ENCODE results near the gene LRRC25. TPM values are rescaled to one million over a fixed set of nuclear protein-coding genes. Genes with fewer than 3 reads are reported as not detected.

LRRC25 gene
- polyA plus RNA-seq, 1 donor from 2014 or later: not detected

DNA sequence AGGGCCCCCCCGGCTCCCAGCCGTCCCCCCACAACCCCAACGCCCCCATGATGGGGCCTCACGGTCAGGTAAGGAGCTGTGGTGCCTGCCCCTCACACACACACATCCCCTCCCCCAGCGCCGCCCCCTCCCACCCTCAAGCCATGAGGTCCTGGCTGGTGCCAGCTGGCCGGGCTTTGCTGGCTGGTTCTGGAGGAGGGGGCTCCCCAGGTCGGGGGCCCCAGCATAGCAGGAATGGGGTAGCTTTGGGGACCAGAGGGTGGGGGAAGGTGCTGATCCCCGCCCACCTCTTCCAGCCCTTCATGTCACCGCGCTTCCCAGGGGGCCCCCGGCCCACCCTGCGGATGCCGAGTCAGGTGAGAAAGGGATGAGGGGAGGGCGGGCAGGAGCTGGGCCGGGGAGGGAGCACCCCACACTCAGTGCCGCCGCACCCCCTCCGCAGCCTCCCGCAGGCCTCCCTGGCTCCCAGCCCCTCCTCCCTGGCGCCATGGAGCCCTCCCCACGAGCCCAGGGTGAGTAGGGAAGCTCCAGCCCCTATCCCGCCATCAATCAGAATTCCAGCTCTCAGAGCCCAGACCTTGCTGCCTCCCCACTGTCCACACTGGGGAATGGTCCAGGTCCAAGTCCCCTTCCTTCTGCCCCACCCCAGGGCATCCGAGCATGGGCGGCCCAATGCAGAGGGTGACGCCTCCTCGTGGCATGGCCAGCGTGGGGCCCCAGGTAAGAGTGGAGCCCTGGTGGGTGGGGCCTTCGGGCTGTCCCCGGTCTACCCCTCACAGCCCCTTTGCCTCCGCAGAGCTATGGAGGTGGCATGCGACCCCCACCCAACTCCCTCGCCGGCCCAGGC is 34.2 kb upstream of the LRRC25 start:
- Histone ChIP-seq H3K27ac (ENCODE audit: low read length) (no peak overlapping the region), H3F3A (ENCODE audit: insufficient read depth, low read length, poor library complexity, severe bottlenecking) (no peaks in the 10 kb centered on the region), H3K27me3 (ENCODE audit: insufficient read depth, low read depth, low read length) (no peaks in the 10 kb centered on the region), H2AFZ (ENCODE audit: low read depth, low read length) (no peak overlapping the region), H3K9ac (ENCODE audit: low read length) (no peak overlapping the region), H3K36me3 (ENCODE audit: insufficient read depth, low read length) (no peaks in the 10 kb centered on the region), H3K4me2 (ENCODE audit: low read length) (no peak overlapping the region), H3K79me2 (replicated peaks; ENCODE audit: insufficient read depth, low read length) (no peaks in the 10 kb centered on the region), H3K9me2 (ENCODE audit: insufficient read depth, low read length) (no peaks in the 10 kb centered on the region), H3K4me3 (ENCODE audit: low read length) (no peak overlapping the region), H3K9me3 (ENCODE audit: low read length) (no peaks in the 10 kb centered on the region), H4K20me1 (ENCODE audit: insufficient read depth) (no peaks in the 10 kb centered on the region)
- no peak for TF ChIP-seq SMC3 (conservative IDR thresholded peaks at IDR 0.05; ENCODE audit: poor library complexity)
- no peak for TF ChIP-seq EP300 (conservative IDR thresholded peaks at IDR 0.05; ENCODE audit: poor library complexity, severe bottlenecking)
- TF ChIP-seq, protein P1, sequence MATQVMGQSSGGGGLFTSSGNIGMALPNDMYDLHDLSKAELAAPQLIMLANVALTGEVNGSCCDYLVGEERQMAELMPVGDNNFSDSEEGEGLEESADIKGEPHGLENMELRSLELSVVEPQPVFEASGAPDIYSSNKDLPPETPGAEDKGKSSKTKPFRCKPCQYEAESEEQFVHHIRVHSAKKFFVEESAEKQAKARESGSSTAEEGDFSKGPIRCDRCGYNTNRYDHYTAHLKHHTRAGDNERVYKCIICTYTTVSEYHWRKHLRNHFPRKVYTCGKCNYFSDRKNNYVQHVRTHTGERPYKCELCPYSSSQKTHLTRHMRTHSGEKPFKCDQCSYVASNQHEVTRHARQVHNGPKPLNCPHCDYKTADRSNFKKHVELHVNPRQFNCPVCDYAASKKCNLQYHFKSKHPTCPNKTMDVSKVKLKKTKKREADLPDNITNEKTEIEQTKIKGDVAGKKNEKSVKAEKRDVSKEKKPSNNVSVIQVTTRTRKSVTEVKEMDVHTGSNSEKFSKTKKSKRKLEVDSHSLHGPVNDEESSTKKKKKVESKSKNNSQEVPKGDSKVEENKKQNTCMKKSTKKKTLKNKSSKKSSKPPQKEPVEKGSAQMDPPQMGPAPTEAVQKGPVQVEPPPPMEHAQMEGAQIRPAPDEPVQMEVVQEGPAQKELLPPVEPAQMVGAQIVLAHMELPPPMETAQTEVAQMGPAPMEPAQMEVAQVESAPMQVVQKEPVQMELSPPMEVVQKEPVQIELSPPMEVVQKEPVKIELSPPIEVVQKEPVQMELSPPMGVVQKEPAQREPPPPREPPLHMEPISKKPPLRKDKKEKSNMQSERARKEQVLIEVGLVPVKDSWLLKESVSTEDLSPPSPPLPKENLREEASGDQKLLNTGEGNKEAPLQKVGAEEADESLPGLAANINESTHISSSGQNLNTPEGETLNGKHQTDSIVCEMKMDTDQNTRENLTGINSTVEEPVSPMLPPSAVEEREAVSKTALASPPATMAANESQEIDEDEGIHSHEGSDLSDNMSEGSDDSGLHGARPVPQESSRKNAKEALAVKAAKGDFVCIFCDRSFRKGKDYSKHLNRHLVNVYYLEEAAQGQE (IDR thresholded peaks at IDR 0.05; ENCODE audit: borderline replicate concordance): no peak
- TF ChIP-seq MXI1 (conservative IDR thresholded peaks at IDR 0.05; ENCODE audit: poor library complexity, severe bottlenecking): no peak
- TF ChIP-seq, protein P2, sequence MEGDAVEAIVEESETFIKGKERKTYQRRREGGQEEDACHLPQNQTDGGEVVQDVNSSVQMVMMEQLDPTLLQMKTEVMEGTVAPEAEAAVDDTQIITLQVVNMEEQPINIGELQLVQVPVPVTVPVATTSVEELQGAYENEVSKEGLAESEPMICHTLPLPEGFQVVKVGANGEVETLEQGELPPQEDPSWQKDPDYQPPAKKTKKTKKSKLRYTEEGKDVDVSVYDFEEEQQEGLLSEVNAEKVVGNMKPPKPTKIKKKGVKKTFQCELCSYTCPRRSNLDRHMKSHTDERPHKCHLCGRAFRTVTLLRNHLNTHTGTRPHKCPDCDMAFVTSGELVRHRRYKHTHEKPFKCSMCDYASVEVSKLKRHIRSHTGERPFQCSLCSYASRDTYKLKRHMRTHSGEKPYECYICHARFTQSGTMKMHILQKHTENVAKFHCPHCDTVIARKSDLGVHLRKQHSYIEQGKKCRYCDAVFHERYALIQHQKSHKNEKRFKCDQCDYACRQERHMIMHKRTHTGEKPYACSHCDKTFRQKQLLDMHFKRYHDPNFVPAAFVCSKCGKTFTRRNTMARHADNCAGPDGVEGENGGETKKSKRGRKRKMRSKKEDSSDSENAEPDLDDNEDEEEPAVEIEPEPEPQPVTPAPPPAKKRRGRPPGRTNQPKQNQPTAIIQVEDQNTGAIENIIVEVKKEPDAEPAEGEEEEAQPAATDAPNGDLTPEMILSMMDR (IDR thresholded peaks at IDR 0.05; ENCODE audit: poor library complexity, severe bottlenecking): no peak
- TF ChIP-seq TAF1 (IDR thresholded peaks at IDR 0.05; ENCODE audit: low read depth): no peak
- no peak for TF ChIP-seq RAD21 (conservative IDR thresholded peaks at IDR 0.05)
- TF ChIP-seq EZH2 (IDR thresholded peaks at IDR 0.05; ENCODE audit: borderline replicate concordance, insufficient read depth, low read length, poor library complexity, severe bottlenecking): no peak
- TF ChIP-seq POLR2AphosphoS5 (IDR thresholded peaks at IDR 0.05): no peak

DNA sequence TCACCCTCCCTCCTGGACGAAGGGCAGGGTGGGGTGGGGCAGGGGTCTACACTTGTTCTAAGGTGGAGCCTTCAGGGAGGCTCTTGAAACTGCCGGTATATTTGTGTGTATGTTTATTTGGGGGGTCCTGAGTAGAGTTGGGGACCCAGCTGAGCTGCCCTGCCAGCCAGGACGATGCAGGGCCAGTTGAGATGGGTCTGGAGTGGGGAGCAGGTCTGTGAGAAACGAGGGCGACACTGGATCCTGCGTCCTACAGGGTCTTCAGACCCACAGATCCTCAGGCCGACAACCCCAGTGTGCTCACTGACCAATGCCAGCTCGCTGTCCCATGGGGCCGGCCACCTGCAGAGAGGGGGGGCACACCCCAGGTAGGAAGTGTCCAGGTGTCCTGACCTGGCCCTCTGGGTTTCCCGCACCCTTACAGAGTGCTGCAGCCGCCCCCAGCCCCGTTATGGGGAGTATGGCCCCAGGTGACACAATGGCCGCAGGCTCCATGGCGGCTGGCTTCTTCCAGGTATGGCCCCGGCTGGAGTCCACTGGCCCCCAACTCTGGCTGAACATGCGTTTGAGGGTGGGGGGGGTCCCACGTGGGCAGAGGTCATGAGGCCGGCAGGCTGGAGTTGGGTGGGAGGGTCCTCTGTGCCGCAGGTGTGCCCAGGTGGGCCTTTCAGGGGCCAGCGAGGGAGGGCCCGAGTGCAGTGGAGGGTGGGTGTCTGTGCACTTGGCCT is 33.2 kb upstream of the LRRC25 start:
- no peak overlapping the region for H3K4me3 ChIP-seq (ENCODE audit: low read length)
- no peak overlapping the region for H3K4me2 ChIP-seq (ENCODE audit: low read length)
- no peaks in the 10 kb centered on the region for H4K20me1 ChIP-seq (ENCODE audit: insufficient read depth)
- TF ChIP-seq, protein P1 (IDR thresholded peaks at IDR 0.05; ENCODE audit: borderline replicate concordance): no peak
- TF ChIP-seq EP300 (conservative IDR thresholded peaks at IDR 0.05; ENCODE audit: poor library complexity, severe bottlenecking) (no peak), SMC3 (conservative IDR thresholded peaks at IDR 0.05; ENCODE audit: poor library complexity) (no peak), POLR2AphosphoS5 (IDR thresholded peaks at IDR 0.05) (no peak), EZH2 (IDR thresholded peaks at IDR 0.05; ENCODE audit: borderline replicate concordance, insufficient read depth, low read length, poor library complexity, severe bottlenecking) (no peak)
- TF ChIP-seq, protein P2 (IDR thresholded peaks at IDR 0.05; ENCODE audit: poor library complexity, severe bottlenecking): no peak
- no peaks in the 10 kb centered on the region for H3K36me3 ChIP-seq (ENCODE audit: insufficient read depth, low read length)
- no peak overlapping the region for H2AFZ ChIP-seq (ENCODE audit: low read depth, low read length)
- no peaks in the 10 kb centered on the region for H3K27me3 ChIP-seq (ENCODE audit: insufficient read depth, low read depth, low read length)
- no peaks in the 10 kb centered on the region for H3K79me2 ChIP-seq (replicated peaks; ENCODE audit: insufficient read depth, low read length)
- no peaks in the 10 kb centered on the region for H3F3A ChIP-seq (ENCODE audit: insufficient read depth, low read length, poor library complexity, severe bottlenecking)
- H3K9me2 ChIP-seq (ENCODE audit: insufficient read depth, low read length): no peaks in the 10 kb centered on the region
- no peak overlapping the region for H3K9ac ChIP-seq (ENCODE audit: low read length)
- no peaks in the 10 kb centered on the region for H3K9me3 ChIP-seq (ENCODE audit: low read length)
- H3K27ac ChIP-seq (ENCODE audit: low read length): peak overlapping the region; percentile 92

All from neural cell (in vitro differentiated cells).